ENCODE data around the gene SLC2A8. TPM values are rescaled to one million over a fixed set of nuclear protein-coding genes. Genes with fewer than 3 reads are reported as not detected.

Gene SLC2A8
- polyA plus RNA-seq, 3 donors, result 6.6 to 8.7 (median 6.6) TPM

GRCh38 chr9:127426756-127427155, 29.8 kb downstream of the SLC2A8 start:
- H3K27ac Mint-ChIP-seq, result no peak overlapping the region
- H4K20me1 ChIP-seq (ENCODE audit: insufficient read depth, low read length), result no peaks in the 10 kb centered on the region

GRCh38 chr9:127428348-127428747, 31.4 kb downstream of the SLC2A8 start:
- H3K4me1 ChIP-seq (ENCODE audit: control insufficient read depth in 1 of 2, insufficient read depth in 2 of 2, low read length in 2 of 2), result peaks cover 18 to 19% of the 10 kb centered on the region in 2 donors
- Mint-ChIP-seq H3K4me3 (no peak overlapping the region), H3K27ac (no peak overlapping the region), H3K27me3 (ENCODE audit: low read depth in 3 of 3) (no peaks in the 10 kb centered on the region), H3K4me1 (peaks cover 25% of the 10 kb centered on the region), H3K36me3 (peaks cover 37 to 57% of the 10 kb centered on the region in 2 donors), H3K9me3 (no peaks in the 10 kb centered on the region)
- H2AFZ ChIP-seq (ENCODE audit: insufficient read depth, low read depth, low read length, poor library complexity, severe bottlenecking), result no peak overlapping the region
- no peak overlapping the region for H3K4me2 ChIP-seq (replicated peaks; ENCODE audit: extremely low read depth, low read length, poor library complexity, severe bottlenecking)
- no CpG with 5 or more reads among the region's 3 CpGs for WGBS (ENCODE audit: insufficient coverage)
- TF ChIP-seq, protein P1, sequence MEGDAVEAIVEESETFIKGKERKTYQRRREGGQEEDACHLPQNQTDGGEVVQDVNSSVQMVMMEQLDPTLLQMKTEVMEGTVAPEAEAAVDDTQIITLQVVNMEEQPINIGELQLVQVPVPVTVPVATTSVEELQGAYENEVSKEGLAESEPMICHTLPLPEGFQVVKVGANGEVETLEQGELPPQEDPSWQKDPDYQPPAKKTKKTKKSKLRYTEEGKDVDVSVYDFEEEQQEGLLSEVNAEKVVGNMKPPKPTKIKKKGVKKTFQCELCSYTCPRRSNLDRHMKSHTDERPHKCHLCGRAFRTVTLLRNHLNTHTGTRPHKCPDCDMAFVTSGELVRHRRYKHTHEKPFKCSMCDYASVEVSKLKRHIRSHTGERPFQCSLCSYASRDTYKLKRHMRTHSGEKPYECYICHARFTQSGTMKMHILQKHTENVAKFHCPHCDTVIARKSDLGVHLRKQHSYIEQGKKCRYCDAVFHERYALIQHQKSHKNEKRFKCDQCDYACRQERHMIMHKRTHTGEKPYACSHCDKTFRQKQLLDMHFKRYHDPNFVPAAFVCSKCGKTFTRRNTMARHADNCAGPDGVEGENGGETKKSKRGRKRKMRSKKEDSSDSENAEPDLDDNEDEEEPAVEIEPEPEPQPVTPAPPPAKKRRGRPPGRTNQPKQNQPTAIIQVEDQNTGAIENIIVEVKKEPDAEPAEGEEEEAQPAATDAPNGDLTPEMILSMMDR (IDR thresholded peaks at IDR 0.05), result no peak
- no peak overlapping the region for H3K27ac ChIP-seq (ENCODE audit: low read depth in 1 of 2, low read length in 2 of 2)
- intact Hi-C loops (cut with micrococcal nuclease), result no loop called here
- peaks cover 49% of the 10 kb centered on the region for H3K79me2 ChIP-seq (ENCODE audit: insufficient read depth, low read length)
- H3K9ac ChIP-seq (ENCODE audit: insufficient read depth, low read length, poor library complexity, severe bottlenecking), result no peak overlapping the region
- H4K20me1 ChIP-seq (ENCODE audit: insufficient read depth, low read length), result no peaks in the 10 kb centered on the region
- no peaks in the 10 kb centered on the region for H3K27me3 ChIP-seq (ENCODE audit: control insufficient read depth in 2 of 2, insufficient read depth in 2 of 2, low read length in 2 of 2)
- H3K9me3 ChIP-seq (replicated peaks in 1 of 2; ENCODE audit: control insufficient read depth in 1 of 2, insufficient read depth in 1 of 2, low read length in 2 of 2), result no peaks in the 10 kb centered on the region
- peaks cover 27 to 57% of the 10 kb centered on the region in 2 donors for H3K36me3 ChIP-seq (replicated peaks in 1 of 2; ENCODE audit: control insufficient read depth in 1 of 2, insufficient read depth in 2 of 2, low read length in 2 of 2)
- H3K4me3 ChIP-seq (replicated peaks in 1 of 3; ENCODE audit: low read depth in 2 of 3, low read length in 3 of 3), result no peak overlapping the region
- no peak for DNase-seq

More at GRCh38 chr9:127426756-127427155, 29.8 kb downstream of the SLC2A8 start:
- H3K27me3 ChIP-seq (ENCODE audit: control insufficient read depth in 2 of 2, insufficient read depth in 2 of 2, low read length in 2 of 2), result no peaks in the 10 kb centered on the region
- peaks cover 62% of the 10 kb centered on the region for H3K79me2 ChIP-seq (ENCODE audit: insufficient read depth, low read length)
- no peaks in the 10 kb centered on the region for H3K9me3 ChIP-seq (replicated peaks in 1 of 2; ENCODE audit: control insufficient read depth in 1 of 2, insufficient read depth in 1 of 2, low read length in 2 of 2)
- no CpG with 5 or more reads among the region's 2 CpGs for WGBS (ENCODE audit: insufficient coverage)
- intact Hi-C loops (cut with micrococcal nuclease), result no loop called here
- no peaks in the 10 kb centered on the region for H3K9me3 Mint-ChIP-seq
- peaks cover 36% of the 10 kb centered on the region for H3K4me1 Mint-ChIP-seq
- TF ChIP-seq, protein P1 (IDR thresholded peaks at IDR 0.05), result no peak
- DNase-seq, result no peak
- no peak overlapping the region for H3K4me3 Mint-ChIP-seq
- H3K4me2 ChIP-seq (replicated peaks; ENCODE audit: extremely low read depth, low read length, poor library complexity, severe bottlenecking), result no peak overlapping the region
- H3K27ac ChIP-seq (ENCODE audit: low read depth in 1 of 2, low read length in 2 of 2), result no peak overlapping the region
- H3K4me1 ChIP-seq (ENCODE audit: control insufficient read depth in 1 of 2, insufficient read depth in 2 of 2, low read length in 2 of 2), result peaks cover 27 to 31% of the 10 kb centered on the region in 2 donors
- H3K36me3 Mint-ChIP-seq, result peaks cover 31 to 46% of the 10 kb centered on the region in 2 donors
- H3K36me3 ChIP-seq (replicated peaks in 1 of 2; ENCODE audit: control insufficient read depth in 1 of 2, insufficient read depth in 2 of 2, low read length in 2 of 2), result peaks cover 22 to 43% of the 10 kb centered on the region in 2 donors
- H2AFZ ChIP-seq (ENCODE audit: insufficient read depth, low read depth, low read length, poor library complexity, severe bottlenecking), result no peak overlapping the region
- H3K27me3 Mint-ChIP-seq (ENCODE audit: low read depth in 3 of 3), result peaks cover 0 to 2% (median 0%) of the 10 kb centered on the region in 3 donors
- H3K9ac ChIP-seq (ENCODE audit: insufficient read depth, low read length, poor library complexity, severe bottlenecking), result no peak overlapping the region
- no peak overlapping the region for H3K4me3 ChIP-seq (replicated peaks in 1 of 3; ENCODE audit: low read depth in 2 of 3, low read length in 3 of 3)

Measured in CD14-positive monocyte (primary cell).